SU-DHL-6 (cell line): ENCODE measurements around the gene SLC6A7.

Experiments
- H2AFZ ChIP-seq: fragments of 200-600 bp; sonication (generic); 2 replicates; pipeline ENCODE4 v1.6.1; 2014; ENCODE audit warnings: low read depth, mild to moderate bottlenecking, moderate library complexity, mixed read lengths, antibody characterized with exemption, low read length; ENCODE audit not compliant: severe bottlenecking
- H3F3A ChIP-seq: fragments of 200-600 bp; shearing (Covaris generic); 2 replicates; pipeline ENCODE4 v1.6.0; 2016; ENCODE audit warnings: antibody characterized with exemption, mild to moderate bottlenecking; ENCODE audit not compliant: insufficient read depth
- H3K27ac ChIP-seq: fragments of 200-600 bp; sonication (generic); 2 replicates; pipeline ENCODE4 v1.5.1; 2016; ENCODE audit warnings: low read depth, mild to moderate bottlenecking, low read length, moderate library complexity, mixed read lengths
- H3K27me3 ChIP-seq: fragments of 200-600 bp; sonication (generic), shearing (Covaris generic); 2 replicates; pipeline ENCODE4 v1.6.0; 2014; ENCODE audit warnings: mild to moderate bottlenecking, low read length
- H3K36me3 ChIP-seq: fragments of 200-600 bp; sonication (generic); 2 replicates; pipeline ENCODE4 v1.6.1; 2014; ENCODE audit warnings: mild to moderate bottlenecking, low read length, mixed read lengths
- H3K4me2 ChIP-seq: fragments of 300-600, 200-600 bp; shearing (Covaris generic), sonication (generic); 2 replicates; pipeline ENCODE4 v1.6.0; 2014; ENCODE audit warnings: low read length, low read depth, mild to moderate bottlenecking; ENCODE audit not compliant: poor library complexity, severe bottlenecking
- H3K4me3 ChIP-seq: fragments of 200-600 bp; sonication (generic); 2 replicates; pipeline ENCODE4 v1.5.1; 2014; ENCODE audit warnings: antibody characterized with exemption, low read length, mild to moderate bottlenecking, mixed read lengths; ENCODE audit not compliant: insufficient read depth, poor library complexity, severe bottlenecking
- H3K79me2 ChIP-seq: fragments of 200-600 bp; sonication (generic); 2 replicates; pipeline ENCODE4 v1.6.1; 2014; ENCODE audit warnings: mild to moderate bottlenecking, low read length, moderate library complexity; ENCODE audit not compliant: insufficient read depth
- H3K9ac ChIP-seq: fragments of 200-600 bp; sonication (generic); 2 replicates; pipeline ENCODE4 v1.7.0; 2014; ENCODE audit warnings: mild to moderate bottlenecking, low read length
- H3K9me2 ChIP-seq: fragments of 200-600 bp; sonication (generic); replicated peaks from 2 replicates; pipeline ENCODE4 v1.6.1; 2014; ENCODE audit warnings: low read length; ENCODE audit not compliant: insufficient read depth
- H3K9me3 ChIP-seq: fragments of 200-600 bp; sonication (generic); 2 replicates; pipeline ENCODE4 v1.6.1; 2014; ENCODE audit warnings: low read length, mixed read lengths; ENCODE audit not compliant: insufficient read depth
- H4K20me1 ChIP-seq: fragments of 200-600 bp; sonication (generic); 2 replicates; pipeline ENCODE4 v1.6.1; 2014; ENCODE audit warnings: low read depth, mild to moderate bottlenecking, antibody characterized with exemption, low read length, moderate library complexity, mixed read lengths
- CTCF ChIP-seq: fragments of 200-600 bp; sonication (generic); IDR thresholded peaks from one replicate; pipeline ENCODE4 v1.5.1; 2017; ENCODE audit warnings: antibody characterized with exemption, mild to moderate bottlenecking, low read length, moderate library complexity; ENCODE audit not compliant: insufficient read depth, poor library complexity, severe bottlenecking
- EZH2phosphoT487 ChIP-seq: fragments of 200-600 bp; sonication (generic), shearing (Covaris generic); conservative IDR thresholded peaks from 2 replicates; pipeline ENCODE4 v1.6.1; 2018; ENCODE audit warnings: mild to moderate bottlenecking, antibody characterized with exemption, low read length, moderate library complexity, mixed read lengths

Gene SLC6A7

GRCh38 chr5:150258130-150258529 lies 68.3 kb downstream of the SLC6A7 start:
- TF ChIP-seq EZH2phosphoT487 (no peak), CTCF (no peak)

More at GRCh38 chr5:150258130-150258529, 68.3 kb downstream of the SLC6A7 start:
- Histone ChIP-seq H3K27ac (no peak overlapping the region), H3K27me3 (no peaks in the 10 kb centered on the region), H3K4me2 (no peak overlapping the region), H2AFZ (no peak overlapping the region), H3K9ac (no peak overlapping the region), H3F3A (no peaks in the 10 kb centered on the region), H4K20me1 (no peaks in the 10 kb centered on the region), H3K9me2 (no peaks in the 10 kb centered on the region), H3K9me3 (no peaks in the 10 kb centered on the region), H3K36me3 (no peaks in the 10 kb centered on the region), H3K79me2 (no peaks in the 10 kb centered on the region), H3K4me3 (no peak overlapping the region)
